HCT116 (cell line): ENCODE results near the gene DPYD. TPM values are rescaled to one million over a fixed set of nuclear protein-coding genes. Genes with fewer than 3 reads are reported as not detected.

Experiments
- ATAC-seq: fragments of 200-7000 bp; cut with Tn5 transposase; 2 replicates; pipeline ENCODE4 v1.9.1; 2020; ENCODE audit warnings: mild to moderate bottlenecking, moderate library complexity
- BruUV-seq: library from RNA; stranded (reverse); fragments of 400-500 nt; replicated peaks from 2 replicates; lab custom pipeline; 2021; lab: Mats Ljungman, UMichigan
- CTCF ChIA-PET: fragments of 300-600 bp; sonication (Branson Sonifier 250); formaldehyde crosslinking; loops from one replicate; lab custom pipeline; 2021; ENCODE audit warnings: antibody characterized with exemption; lab: Charles Lee
- POLR2A ChIA-PET: fragments of 300-600, 350-600 bp; sonication (Branson Sonifier 250); formaldehyde crosslinking; loops from one replicate; lab custom pipeline; 2021; ENCODE audit warnings: antibody characterized with exemption; lab: Charles Lee
- RAD21 ChIA-PET, 2 experiments: fragments of 300-600 bp; sonication (Branson Sonifier 250); formaldehyde crosslinking; loops; one replicate each; lab custom pipeline; 2023; ENCODE audit warnings: low total read pairs in 2 of 2; ENCODE audit not compliant: uncharacterized antibody in 2 of 2, unreplicated experiment in 2 of 2, low non-redundant PET in 1 of 2; lab: Charles Lee
- DNase-seq: peaks from one replicate; pipeline ENCODE4 v3.0.0-alpha.2; 2010; ENCODE audit warnings: low read depth, low spot score
- H2AFZ ChIP-seq: fragments of 200-600 bp; shearing (Covaris generic), sonication (generic); 2 replicates; pipeline ENCODE4 v1.6.1; 2017; ENCODE audit warnings: low read depth, mixed run types, mixed read lengths, antibody characterized with exemption, low read length; ENCODE audit not compliant: poor library complexity, severe bottlenecking
- H3K27ac ChIP-seq: 2 replicates; pipeline ENCODE4 v1.5.1; 2012; ENCODE audit warnings: low read depth, low read length
- H3K27me3 ChIP-seq: fragments of 200-600 bp; sonication (generic); 2 replicates; pipeline ENCODE4 v1.6.1; 2016; ENCODE audit warnings: mixed run types, low read length, mixed read lengths; ENCODE audit not compliant: insufficient read depth
- H3K36me3 ChIP-seq, 2 experiments: fragments of 200-500 bp in 1 of 2; fragments of 200-600 bp in 1 of 2; sonication (Bioruptor generic) in 1 of 2; sonication (generic) in 1 of 2; 2 replicates each; pipeline versions ENCODE4 v1.5.1 to v1.6.1; 2014 to 2016; ENCODE audit warnings: low read length in 2 of 2, inconsistent platforms in 1 of 2, mixed read lengths in 1 of 2, mixed run types in 1 of 2; ENCODE audit not compliant: insufficient read depth in 2 of 2, control insufficient read depth in 1 of 2
- H3K4me1 ChIP-seq, 2 experiments: fragments of 200-600 bp in 1 of 2; sonication (generic) in 1 of 2; 2 replicates each; pipeline versions ENCODE4 v1.5.1 to v1.6.1; 2012 to 2017; ENCODE audit warnings: low read length in 2 of 2, inconsistent platforms in 1 of 2, mild to moderate bottlenecking in 1 of 2, mixed read lengths in 1 of 2, mixed run types in 1 of 2, moderate library complexity in 1 of 2; ENCODE audit not compliant: insufficient read depth in 2 of 2, control insufficient read depth in 1 of 2
- H3K4me2 ChIP-seq: fragments of 200-600 bp; sonication (generic); 2 replicates; pipeline ENCODE4 v1.6.1; 2017; ENCODE audit warnings: mixed run types, low read length, mixed read lengths
- H3K4me3 ChIP-seq, 2 experiments: fragments of 200-600 bp in 1 of 2; sonication (generic) in 1 of 2; replicated peaks in 1 of 2; 2 replicates each; pipeline ENCODE4 v1.5.1; 2011 to 2016; ENCODE audit warnings: low read length in 2 of 2, control low read depth in 1 of 2, low read depth in 1 of 2, mild to moderate bottlenecking in 1 of 2, mixed read lengths in 1 of 2, mixed run types in 1 of 2
- H3K79me2 ChIP-seq: fragments of 200-600 bp; sonication (generic); 2 replicates; pipeline ENCODE4 v1.6.1; 2017; ENCODE audit warnings: mild to moderate bottlenecking, mixed run types, low read length, moderate library complexity, mixed read lengths; ENCODE audit not compliant: insufficient read depth
- H3K9ac ChIP-seq: fragments of 200-600 bp; sonication (generic); 2 replicates; pipeline ENCODE4 v1.6.1; 2016; ENCODE audit warnings: low read length, mixed read lengths
- H3K9me2 ChIP-seq: fragments of 200-600 bp; sonication (generic), shearing (Covaris generic); 2 replicates; pipeline ENCODE4 v1.6.1; 2017; ENCODE audit warnings: mixed run types, mild to moderate bottlenecking, moderate library complexity; ENCODE audit not compliant: insufficient read depth
- H3K9me3 ChIP-seq, 2 experiments: fragments of 200-500 bp in 1 of 2; fragments of 200-600 bp in 1 of 2; sonication (Bioruptor generic) in 1 of 2; sonication (generic) in 1 of 2; 2 replicates each; pipeline ENCODE4 v1.6.1; 2014 to 2017; ENCODE audit warnings: low read length in 2 of 2, mixed read lengths in 2 of 2, inconsistent platforms in 1 of 2, low read depth in 1 of 2, mild to moderate bottlenecking in 1 of 2, mixed run types in 1 of 2, moderate library complexity in 1 of 2; ENCODE audit not compliant: control insufficient read depth in 1 of 2, insufficient read depth in 1 of 2
- H4K20me1 ChIP-seq: fragments of 200-600 bp; sonication (generic), shearing (Covaris generic); 2 replicates; pipeline ENCODE4 v1.6.1; 2017; ENCODE audit warnings: mixed run types, mild to moderate bottlenecking, moderate library complexity; ENCODE audit not compliant: insufficient read depth
- CBX3 ChIP-seq: IDR thresholded peaks from 2 replicates; pipeline ENCODE4 v1.6.1; 2012; ENCODE audit warnings: low read depth
- CTCF ChIP-seq, 3 experiments: fragments of 200-600 bp in 1 of 3; sonication (generic) in 1 of 3; IDR thresholded peaks in 2 of 3; conservative IDR thresholded peaks in 1 of 3; 2 replicates each; pipeline ENCODE4 v1.5.1; 2012 to 2017; ENCODE audit warnings: low read depth in 2 of 3, low read length in 2 of 3, antibody characterized with exemption in 1 of 3, borderline replicate concordance in 1 of 3, control low read depth in 1 of 3, mild to moderate bottlenecking in 1 of 3, mixed read lengths in 1 of 3, mixed run types in 1 of 3, moderate library complexity in 1 of 3; ENCODE audit not compliant: insufficient read depth in 1 of 3
- EGR1 ChIP-seq: IDR thresholded peaks from 2 replicates; pipeline ENCODE4 v1.6.1; 2012; ENCODE audit warnings: low read depth
- ELF1 ChIP-seq: IDR thresholded peaks from 2 replicates; pipeline ENCODE4 v1.6.1; 2012; ENCODE audit warnings: low read depth, borderline replicate concordance
- EZH2phosphoT487 ChIP-seq: fragments of 200-600 bp; IDR thresholded peaks from 2 replicates; pipeline ENCODE4 v1.6.1; 2018; ENCODE audit warnings: antibody characterized with exemption, borderline replicate concordance
- FOSL1 ChIP-seq: IDR thresholded peaks from 2 replicates; pipeline ENCODE4 v1.6.1; 2012; ENCODE audit warnings: low read depth
- JUND ChIP-seq: IDR thresholded peaks from 2 replicates; pipeline ENCODE4 v1.6.1; 2012
- MAX ChIP-seq: IDR thresholded peaks from 2 replicates; pipeline ENCODE4 v1.6.1; 2012
- POLR2A ChIP-seq: IDR thresholded peaks from 2 replicates; pipeline ENCODE4 v1.7.0; 2011; ENCODE audit warnings: borderline replicate concordance; ENCODE audit not compliant: insufficient read depth, insufficient read length; ENCODE audit errors: extremely low read depth
- POLR2AphosphoS5 ChIP-seq: IDR thresholded peaks from 2 replicates; pipeline ENCODE4 v1.6.1; 2011; ENCODE audit warnings: mild to moderate bottlenecking, low read depth, low read length, moderate library complexity
- RAD21 ChIP-seq: IDR thresholded peaks from 2 replicates; pipeline ENCODE4 v1.6.1; 2012; ENCODE audit warnings: low read depth, mild to moderate bottlenecking
- SRF ChIP-seq: IDR thresholded peaks from 2 replicates; pipeline ENCODE4 v1.6.1; 2012; ENCODE audit warnings: low read depth
- YY1 ChIP-seq: IDR thresholded peaks from 2 replicates; pipeline ENCODE4 v1.6.1; 2011; ENCODE audit warnings: low read length, low read depth, moderate library complexity, mild to moderate bottlenecking; ENCODE audit not compliant: insufficient replicate concordance; ENCODE audit errors: extremely low read depth
- ZBTB33 ChIP-seq: IDR thresholded peaks from 2 replicates; pipeline ENCODE4 v1.6.1; 2011; ENCODE audit warnings: mild to moderate bottlenecking, low read length, moderate library complexity; ENCODE audit not compliant: insufficient replicate concordance; ENCODE audit errors: extremely low read depth
- ZFX ChIP-seq: fragments of 450-650 bp; IDR thresholded peaks from 2 replicates; pipeline ENCODE4 v1.6.1; 2017
- ZNF274 ChIP-seq: fragments of 200-500 bp; sonication (Bioruptor generic); IDR thresholded peaks from 2 replicates; pipeline ENCODE4 v1.6.1; 2014; ENCODE audit warnings: mild to moderate bottlenecking, low read depth, low read length, inconsistent platforms
- intact Hi-C: fragments of 100-400 bp; cut with micrococcal nuclease; formaldehyde crosslinking; loops from 2 replicates; pipeline ENCODE4 v1.10.0; 2022
- total RNA-seq: library from RNA; stranded (reverse); gene quantifications from one replicate; pipeline ENCODE4 v1.2.1, GENCODE V29; 2021; ENCODE audit not compliant: unreplicated experiment

DPYD gene
- total RNA-seq, 1 experiment from 2014 or later, result 1.7 TPM

- CTCF ChIA-PET, result no interaction called here
- DNase-seq, result no peak
- H3K9ac ChIP-seq, result no peak overlapping the region
Measured at GRCh38 chr1:97089173-97089572, 831.7 kb downstream of the DPYD start.

GRCh38 chr1:97088391-97088790, 832.4 kb downstream of the DPYD start:
- RAD21 ChIA-PET, result no interaction called here
- no peak for DNase-seq
- BruUV-seq, result no TSS peak
- Histone ChIP-seq H3K36me3 (no peaks in the 10 kb centered on the region), H3K9ac (no peak overlapping the region), H3K79me2 (no peaks in the 10 kb centered on the region), H3K9me2 (no peaks in the 10 kb centered on the region), H3K27me3 (no peaks in the 10 kb centered on the region), H3K9me3 (no peaks in the 10 kb centered on the region), H3K4me3 (no peak overlapping the region), H3K27ac (no peak overlapping the region), H3K4me1 (no peaks in the 10 kb centered on the region), H3K4me2 (no peak overlapping the region), H2AFZ (no peak overlapping the region), H4K20me1 (no peaks in the 10 kb centered on the region)
- TF ChIP-seq RAD21 (no peak), SRF (no peak), ZBTB33 (no peak), CBX3 (no peak), POLR2AphosphoS5 (no peak), EZH2phosphoT487 (no peak), POLR2A (no peak), JUND (no peak), EGR1 (no peak), MAX (no peak), YY1 (no peak), ZFX (no peak), CTCF (IDR thresholded peaks at IDR 0.05 in 2 of 3, conservative IDR thresholded peaks at IDR 0.05 in 1 of 3; ENCODE audit: borderline replicate concordance in 1 of 3, insufficient read depth in 1 of 3, low read depth in 2 of 3, low read length in 2 of 3) (no peak), ELF1 (no peak), FOSL1 (no peak)
- intact Hi-C loops, result no loop called here
- ATAC-seq, result no peak
- CTCF ChIA-PET, result no interaction called here
- POLR2A ChIA-PET, result no interaction called here

More at GRCh38 chr1:97089173-97089572, 831.7 kb downstream of the DPYD start:
- RAD21 ChIA-PET, result no interaction called here
- no peak overlapping the region for H3K4me2 ChIP-seq
- H3K9me3 ChIP-seq, result no peaks in the 10 kb centered on the region
- BruUV-seq, result no TSS peak
- no peaks in the 10 kb centered on the region for H4K20me1 ChIP-seq
- TF ChIP-seq ZNF274 (no peak), CBX3 (no peak)
- TF ChIP-seq, all 23 proteins: peak for 0
- Histone ChIP-seq H3K27ac (no peak overlapping the region), H3K4me1 (no peaks in the 10 kb centered on the region), H3K36me3 (no peaks in the 10 kb centered on the region), H3K9me2 (no peaks in the 10 kb centered on the region), H3K79me2 (no peaks in the 10 kb centered on the region), H3K27me3 (no peaks in the 10 kb centered on the region), H3K4me3 (no peak overlapping the region), H2AFZ (no peak overlapping the region)
- POLR2A ChIA-PET, result no interaction called here
- no peak for ATAC-seq
- intact Hi-C loops, result no loop called here
